Measurements from ENCODE around the gene SEMA4D.

SEMA4D gene

DNA sequence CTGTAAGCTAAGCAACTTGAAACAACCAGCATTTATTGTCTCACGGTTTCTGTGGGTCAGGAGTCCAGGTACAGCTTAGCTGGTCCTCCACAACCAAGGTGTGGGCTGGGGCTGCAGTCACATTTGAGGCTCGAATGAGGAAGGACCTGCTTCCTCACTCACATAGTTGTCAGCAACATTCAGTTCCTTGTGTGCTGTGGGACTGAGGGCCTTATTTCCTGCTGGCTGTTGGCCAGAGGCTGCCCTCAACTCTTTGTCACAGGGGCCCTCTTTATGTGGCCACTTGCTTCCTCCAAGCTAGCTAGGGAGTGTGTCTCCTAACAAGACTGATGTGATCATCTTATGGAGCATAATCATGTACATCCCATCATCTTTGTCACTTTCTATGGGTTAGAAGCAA lies 29.2 kb upstream of the SEMA4D start:
- no CpG with 5 or more reads among the region's 2 CpGs for WGBS (ENCODE audit: extremely low coverage, insufficient coverage, low lambda C conversion rate)
- Histone ChIP-seq H3K27me3 (ENCODE audit: insufficient read depth, low read length, poor library complexity) (no peaks in the 10 kb centered on the region), H2AK5ac (ENCODE audit: low read length) (no peak overlapping the region), H3K4me3 (ENCODE audit: low read length) (no peak overlapping the region), H3K79me1 (ENCODE audit: low read length) (no peaks in the 10 kb centered on the region), H3K79me2 (ENCODE audit: control insufficient read depth, insufficient read depth, low read length) (no peaks in the 10 kb centered on the region), H3K4me1 (ENCODE audit: control insufficient read depth, low read depth, low read length) (no peaks in the 10 kb centered on the region), H2BK5ac (ENCODE audit: low read length) (no peak overlapping the region), H3K9ac (ENCODE audit: low read length) (no peak overlapping the region), H3K18ac (ENCODE audit: low read length) (no peak overlapping the region), H3K36me3 (ENCODE audit: control insufficient read depth, insufficient read depth, low read length) (no peaks in the 10 kb centered on the region), H2BK120ac (ENCODE audit: low read depth, low read length) (no peak overlapping the region), H3K4me2 (ENCODE audit: low read length) (no peak overlapping the region), H3K56ac (ENCODE audit: low read length) (no peak overlapping the region), H3K23ac (ENCODE audit: low read length) (no peak overlapping the region), H2BK15ac (replicated peaks; ENCODE audit: low read depth) (no peak overlapping the region), H4K8ac (ENCODE audit: low read depth, low read length) (no peak overlapping the region), H3K27ac (ENCODE audit: low read depth, low read length) (no peak overlapping the region), H4K5ac (ENCODE audit: low read length) (no peak overlapping the region), H3K4ac (ENCODE audit: low read depth, low read length) (no peak overlapping the region)
- no peak for DNase-seq

DNA sequence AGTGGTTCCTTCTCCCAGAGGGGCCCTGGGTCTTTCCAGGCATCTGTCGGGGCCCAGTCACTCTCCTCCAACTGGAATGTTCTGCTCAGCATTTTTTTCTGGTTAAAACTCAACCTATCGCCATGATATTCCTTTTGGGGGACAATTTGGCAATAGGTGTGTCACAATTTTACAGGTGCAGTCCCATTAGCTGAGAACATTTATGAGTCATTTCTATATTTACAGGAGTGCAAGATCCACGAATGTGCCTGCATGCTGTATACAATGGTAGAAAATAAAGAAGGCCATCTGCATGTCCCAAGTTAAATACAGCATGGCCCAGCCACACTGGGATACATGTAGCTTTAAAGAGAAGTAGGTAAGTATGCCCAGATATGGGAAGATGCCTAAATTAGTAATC lies 28.8 kb upstream of the SEMA4D start:
- H3K27ac ChIP-seq (ENCODE audit: low read depth, low read length), result no peak overlapping the region
- WGBS (ENCODE audit: extremely low coverage, insufficient coverage, low lambda C conversion rate), result no CpG with 5 or more reads among the region's 3 CpGs
- H3K9ac ChIP-seq (ENCODE audit: low read length), result no peak overlapping the region
- no peaks in the 10 kb centered on the region for H3K79me2 ChIP-seq (ENCODE audit: control insufficient read depth, insufficient read depth, low read length)
- no peaks in the 10 kb centered on the region for H3K27me3 ChIP-seq (ENCODE audit: insufficient read depth, low read length, poor library complexity)
- H2BK120ac ChIP-seq (ENCODE audit: low read depth, low read length), result no peak overlapping the region
- no peak overlapping the region for H3K18ac ChIP-seq (ENCODE audit: low read length)
- DNase-seq, result no peak
- H3K23ac ChIP-seq (ENCODE audit: low read length), result no peak overlapping the region
- H2BK5ac ChIP-seq (ENCODE audit: low read length), result no peak overlapping the region
- H3K4ac ChIP-seq (ENCODE audit: low read depth, low read length), result no peak overlapping the region
- H3K4me2 ChIP-seq (ENCODE audit: low read length), result no peak overlapping the region
- H4K5ac ChIP-seq (ENCODE audit: low read length), result no peak overlapping the region
- no peak overlapping the region for H2AK5ac ChIP-seq (ENCODE audit: low read length)
- H4K8ac ChIP-seq (ENCODE audit: low read depth, low read length), result no peak overlapping the region
- H2BK15ac ChIP-seq (replicated peaks; ENCODE audit: low read depth), result no peak overlapping the region
- no peaks in the 10 kb centered on the region for H3K4me1 ChIP-seq (ENCODE audit: control insufficient read depth, low read depth, low read length)
- no peaks in the 10 kb centered on the region for H3K79me1 ChIP-seq (ENCODE audit: low read length)
- no peak overlapping the region for H3K56ac ChIP-seq (ENCODE audit: low read length)
- no peaks in the 10 kb centered on the region for H3K36me3 ChIP-seq (ENCODE audit: control insufficient read depth, insufficient read depth, low read length)
- no peak overlapping the region for H3K4me3 ChIP-seq (ENCODE audit: low read length)

DNA sequence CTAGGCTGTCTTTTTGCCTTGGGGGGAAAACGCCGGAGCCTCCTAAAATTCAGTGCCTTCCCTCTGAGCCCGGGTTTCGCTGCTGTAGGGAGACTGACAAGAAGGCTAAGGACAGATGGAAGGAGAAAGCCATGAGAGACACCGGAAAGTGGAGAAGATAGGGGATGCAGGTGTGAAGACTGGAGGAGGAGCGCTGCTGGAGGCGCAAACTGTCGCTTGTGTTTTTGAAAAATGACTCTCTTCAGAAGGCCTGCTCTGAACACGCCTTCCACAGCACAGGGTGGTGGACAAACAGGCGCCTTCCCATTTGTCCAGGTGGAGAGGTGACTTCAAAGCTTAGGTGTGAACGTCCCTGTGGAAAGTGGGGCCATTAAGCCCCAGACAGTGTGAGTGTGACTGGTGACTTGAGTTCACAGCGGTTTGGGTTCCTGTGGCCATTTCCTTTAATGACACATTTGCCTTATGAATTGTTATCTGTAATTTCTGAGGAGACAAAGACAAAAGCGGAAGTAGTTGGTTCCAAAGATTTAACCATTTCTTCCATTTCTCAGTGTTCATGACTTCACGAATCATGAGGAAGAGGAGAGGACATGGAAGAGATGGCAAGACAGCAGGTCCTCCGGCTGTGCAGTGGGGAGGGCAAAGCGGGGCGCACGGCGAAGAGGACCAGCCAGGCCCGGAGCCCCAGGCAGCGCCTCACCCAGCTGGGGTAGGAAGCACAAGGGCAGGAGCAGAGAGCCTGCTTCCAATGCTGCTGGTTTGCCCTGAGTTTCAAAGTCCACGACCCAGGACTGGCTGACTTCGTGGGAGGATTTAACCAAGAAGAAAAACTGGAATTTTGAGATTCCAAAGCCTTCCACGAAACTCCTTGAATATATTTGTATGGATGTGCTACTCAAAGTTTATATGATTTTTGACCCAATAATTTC lies 27.8 kb upstream of the SEMA4D start:
- Histone ChIP-seq H2BK5ac (ENCODE audit: low read length) (no peak overlapping the region), H3K79me2 (ENCODE audit: control insufficient read depth, insufficient read depth, low read length) (no peaks in the 10 kb centered on the region), H3K79me1 (ENCODE audit: low read length) (no peaks in the 10 kb centered on the region), H3K27me3 (ENCODE audit: insufficient read depth, low read length, poor library complexity) (no peaks in the 10 kb centered on the region), H2BK120ac (ENCODE audit: low read depth, low read length) (no peak overlapping the region), H3K4me1 (ENCODE audit: control insufficient read depth, low read depth, low read length) (no peaks in the 10 kb centered on the region), H2AK5ac (ENCODE audit: low read length) (no peak overlapping the region), H4K8ac (ENCODE audit: low read depth, low read length) (no peak overlapping the region), H3K4me2 (ENCODE audit: low read length) (no peak overlapping the region), H2BK15ac (replicated peaks; ENCODE audit: low read depth) (no peak overlapping the region), H3K4ac (ENCODE audit: low read depth, low read length) (no peak overlapping the region), H3K27ac (ENCODE audit: low read depth, low read length) (no peak overlapping the region), H3K4me3 (ENCODE audit: low read length) (no peak overlapping the region), H3K23ac (ENCODE audit: low read length) (no peak overlapping the region), H4K5ac (ENCODE audit: low read length) (no peak overlapping the region), H3K9ac (ENCODE audit: low read length) (no peak overlapping the region), H3K56ac (ENCODE audit: low read length) (no peak overlapping the region), H3K36me3 (ENCODE audit: control insufficient read depth, insufficient read depth, low read length) (no peaks in the 10 kb centered on the region), H3K18ac (ENCODE audit: low read length) (no peak overlapping the region)
- WGBS (ENCODE audit: extremely low coverage, insufficient coverage, low lambda C conversion rate), result no CpG with 5 or more reads among the region's 24 CpGs
- DNase-seq, result no peak

DNA sequence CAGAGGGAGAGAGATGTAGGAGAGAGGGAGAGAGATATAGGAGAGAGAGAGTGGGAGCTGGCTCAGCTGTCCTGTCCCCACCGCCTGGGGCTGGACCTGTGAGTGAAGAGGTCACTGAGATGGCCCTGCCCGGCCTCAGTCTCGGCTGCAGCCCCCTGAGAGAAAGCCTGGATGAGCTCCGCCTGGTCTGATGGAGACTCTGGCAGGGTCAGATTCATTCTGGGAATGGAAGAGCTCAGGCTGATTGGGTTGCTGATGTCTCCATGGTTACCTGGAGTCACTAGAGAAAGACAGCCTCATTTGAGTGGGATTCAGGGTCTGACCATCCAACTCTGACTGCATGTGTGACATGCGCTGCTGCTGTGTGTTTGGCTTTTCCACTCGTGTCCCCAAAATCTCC lies 27.1 kb upstream of the SEMA4D start:
- Histone ChIP-seq H3K4me2 (ENCODE audit: low read length) (no peak overlapping the region), H4K8ac (ENCODE audit: low read depth, low read length) (no peak overlapping the region), H3K23ac (ENCODE audit: low read length) (no peak overlapping the region), H3K27me3 (ENCODE audit: insufficient read depth, low read length, poor library complexity) (no peaks in the 10 kb centered on the region), H2AK5ac (ENCODE audit: low read length) (no peak overlapping the region), H3K36me3 (ENCODE audit: control insufficient read depth, insufficient read depth, low read length) (no peaks in the 10 kb centered on the region), H2BK5ac (ENCODE audit: low read length) (no peak overlapping the region), H3K9ac (ENCODE audit: low read length) (no peak overlapping the region), H3K56ac (ENCODE audit: low read length) (no peak overlapping the region), H3K4ac (ENCODE audit: low read depth, low read length) (no peak overlapping the region), H3K27ac (ENCODE audit: low read depth, low read length) (no peak overlapping the region), H2BK15ac (replicated peaks; ENCODE audit: low read depth) (no peak overlapping the region), H3K79me2 (ENCODE audit: control insufficient read depth, insufficient read depth, low read length) (no peaks in the 10 kb centered on the region), H3K79me1 (ENCODE audit: low read length) (no peaks in the 10 kb centered on the region), H3K4me1 (ENCODE audit: control insufficient read depth, low read depth, low read length) (no peaks in the 10 kb centered on the region), H2BK120ac (ENCODE audit: low read depth, low read length) (no peak overlapping the region), H3K4me3 (ENCODE audit: low read length) (no peak overlapping the region), H3K18ac (ENCODE audit: low read length) (no peak overlapping the region), H4K5ac (ENCODE audit: low read length) (no peak overlapping the region)
- no CpG with 5 or more reads among the region's 6 CpGs for WGBS (ENCODE audit: extremely low coverage, insufficient coverage, low lambda C conversion rate)
- peak; percentile 27 for DNase-seq

DNA sequence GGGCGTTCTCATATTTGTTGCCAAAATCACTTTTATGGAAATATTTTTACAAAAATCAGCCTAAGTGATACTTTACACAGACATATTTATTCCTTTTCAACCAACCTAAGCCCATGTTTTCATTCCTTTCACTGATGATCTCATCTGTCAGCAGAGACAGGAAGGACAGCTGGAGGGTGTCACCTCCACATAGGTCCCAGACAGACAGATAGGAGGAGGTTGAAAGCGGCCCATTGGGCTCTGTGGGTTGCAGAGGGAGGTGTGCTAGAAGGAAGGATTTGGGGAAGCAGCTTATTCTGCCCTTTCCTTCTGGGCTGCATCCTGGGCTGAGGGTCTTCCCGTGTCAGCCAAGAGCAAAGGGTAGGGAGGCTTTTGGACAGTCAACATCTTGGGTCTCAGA lies 26.0 kb upstream of the SEMA4D start:
- H3K18ac ChIP-seq (ENCODE audit: low read length), result no peak overlapping the region
- no peaks in the 10 kb centered on the region for H3K4me1 ChIP-seq (ENCODE audit: control insufficient read depth, low read depth, low read length)
- no peak overlapping the region for H3K56ac ChIP-seq (ENCODE audit: low read length)
- no peak overlapping the region for H2BK15ac ChIP-seq (replicated peaks; ENCODE audit: low read depth)
- no peak for DNase-seq
- H3K79me2 ChIP-seq (ENCODE audit: control insufficient read depth, insufficient read depth, low read length), result no peaks in the 10 kb centered on the region
- no peak overlapping the region for H3K9ac ChIP-seq (ENCODE audit: low read length)
- H3K4ac ChIP-seq (ENCODE audit: low read depth, low read length), result no peak overlapping the region
- H2AK5ac ChIP-seq (ENCODE audit: low read length), result no peak overlapping the region
- no peak overlapping the region for H3K4me2 ChIP-seq (ENCODE audit: low read length)
- H2BK5ac ChIP-seq (ENCODE audit: low read length), result no peak overlapping the region
- H4K8ac ChIP-seq (ENCODE audit: low read depth, low read length), result no peak overlapping the region
- H3K27me3 ChIP-seq (ENCODE audit: insufficient read depth, low read length, poor library complexity), result no peaks in the 10 kb centered on the region
- H4K5ac ChIP-seq (ENCODE audit: low read length), result no peak overlapping the region
- no peak overlapping the region for H3K4me3 ChIP-seq (ENCODE audit: low read length)
- no peaks in the 10 kb centered on the region for H3K79me1 ChIP-seq (ENCODE audit: low read length)
- H3K23ac ChIP-seq (ENCODE audit: low read length), result no peak overlapping the region
- H2BK120ac ChIP-seq (ENCODE audit: low read depth, low read length), result no peak overlapping the region
- no CpG with 5 or more reads among the region's 3 CpGs for WGBS (ENCODE audit: extremely low coverage, insufficient coverage, low lambda C conversion rate)
- no peak overlapping the region for H3K27ac ChIP-seq (ENCODE audit: low read depth, low read length)
- H3K36me3 ChIP-seq (ENCODE audit: control insufficient read depth, insufficient read depth, low read length), result no peaks in the 10 kb centered on the region

DNA sequence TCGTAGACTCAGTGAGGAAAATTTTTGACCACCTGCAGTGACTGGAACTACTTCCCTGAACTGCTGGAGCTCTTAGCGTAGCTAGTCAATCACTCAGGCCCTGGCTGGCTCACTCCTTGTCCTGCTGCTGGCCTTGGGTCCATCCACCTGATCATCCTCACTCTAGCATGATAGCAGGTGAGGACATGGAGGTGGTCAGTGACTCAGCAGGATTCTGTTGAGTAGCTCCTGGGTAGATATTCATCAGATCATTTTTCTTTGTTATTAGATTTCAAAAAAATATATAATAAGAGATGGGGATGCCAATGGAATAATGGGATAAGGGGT lies 25.0 kb upstream of the SEMA4D start:
- Histone ChIP-seq H3K27me3 (ENCODE audit: insufficient read depth, low read length, poor library complexity) (no peaks in the 10 kb centered on the region), H3K18ac (ENCODE audit: low read length) (no peak overlapping the region), H3K79me1 (ENCODE audit: low read length) (no peaks in the 10 kb centered on the region), H3K4me2 (ENCODE audit: low read length) (no peak overlapping the region), H2BK15ac (replicated peaks; ENCODE audit: low read depth) (no peak overlapping the region), H3K23ac (ENCODE audit: low read length) (no peak overlapping the region), H2AK5ac (ENCODE audit: low read length) (no peak overlapping the region), H3K56ac (ENCODE audit: low read length) (no peak overlapping the region), H3K4me1 (ENCODE audit: control insufficient read depth, low read depth, low read length) (no peaks in the 10 kb centered on the region), H3K9ac (ENCODE audit: low read length) (no peak overlapping the region), H4K8ac (ENCODE audit: low read depth, low read length) (no peak overlapping the region), H3K4ac (ENCODE audit: low read depth, low read length) (no peak overlapping the region), H3K36me3 (ENCODE audit: control insufficient read depth, insufficient read depth, low read length) (no peaks in the 10 kb centered on the region), H3K79me2 (ENCODE audit: control insufficient read depth, insufficient read depth, low read length) (no peaks in the 10 kb centered on the region), H2BK120ac (ENCODE audit: low read depth, low read length) (no peak overlapping the region), H3K4me3 (ENCODE audit: low read length) (no peak overlapping the region), H4K5ac (ENCODE audit: low read length) (no peak overlapping the region), H2BK5ac (ENCODE audit: low read length) (no peak overlapping the region), H3K27ac (ENCODE audit: low read depth, low read length) (no peak overlapping the region)
- no peak for DNase-seq
- no CpG with 5 or more reads among the region's 2 CpGs for WGBS (ENCODE audit: extremely low coverage, insufficient coverage, low lambda C conversion rate)

Measured in mesendoderm (in vitro differentiated cells).